ENCODE measurements around the gene SH3TC2.

DNA sequence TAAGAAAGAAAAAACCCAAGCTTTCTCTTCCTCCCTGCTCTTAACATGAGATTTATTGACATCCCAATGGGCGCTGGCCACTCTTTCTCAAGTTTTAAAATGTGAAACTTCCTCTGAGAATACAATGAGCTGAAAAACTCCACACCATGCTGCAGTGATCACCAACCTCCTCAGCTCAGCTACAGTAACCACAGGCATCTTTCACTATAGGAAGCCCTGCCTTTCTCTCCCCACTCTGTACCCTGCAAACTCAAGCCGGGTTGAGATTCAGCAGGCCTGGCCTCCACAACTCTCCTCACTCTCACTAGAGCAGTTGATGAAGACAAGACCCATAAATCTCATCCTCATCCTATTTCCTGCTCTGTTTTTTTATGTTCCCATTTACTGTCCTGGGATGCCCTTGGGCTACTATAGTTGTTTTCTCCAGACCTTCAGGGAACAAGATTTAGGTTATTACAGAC lies 48.3 kb downstream of the SH3TC2 start:
- TF ChIP-seq POLR2AphosphoS5 (IDR thresholded peaks at IDR 0.05; ENCODE audit: low read depth, low read length) = no peak
- TF ChIP-seq FOXP2 (optimal IDR thresholded peaks at IDR 0.05; ENCODE audit: borderline replicate concordance, extremely low read depth, extremely low read length, insufficient read depth) = no peak
- TF ChIP-seq, protein P1, sequence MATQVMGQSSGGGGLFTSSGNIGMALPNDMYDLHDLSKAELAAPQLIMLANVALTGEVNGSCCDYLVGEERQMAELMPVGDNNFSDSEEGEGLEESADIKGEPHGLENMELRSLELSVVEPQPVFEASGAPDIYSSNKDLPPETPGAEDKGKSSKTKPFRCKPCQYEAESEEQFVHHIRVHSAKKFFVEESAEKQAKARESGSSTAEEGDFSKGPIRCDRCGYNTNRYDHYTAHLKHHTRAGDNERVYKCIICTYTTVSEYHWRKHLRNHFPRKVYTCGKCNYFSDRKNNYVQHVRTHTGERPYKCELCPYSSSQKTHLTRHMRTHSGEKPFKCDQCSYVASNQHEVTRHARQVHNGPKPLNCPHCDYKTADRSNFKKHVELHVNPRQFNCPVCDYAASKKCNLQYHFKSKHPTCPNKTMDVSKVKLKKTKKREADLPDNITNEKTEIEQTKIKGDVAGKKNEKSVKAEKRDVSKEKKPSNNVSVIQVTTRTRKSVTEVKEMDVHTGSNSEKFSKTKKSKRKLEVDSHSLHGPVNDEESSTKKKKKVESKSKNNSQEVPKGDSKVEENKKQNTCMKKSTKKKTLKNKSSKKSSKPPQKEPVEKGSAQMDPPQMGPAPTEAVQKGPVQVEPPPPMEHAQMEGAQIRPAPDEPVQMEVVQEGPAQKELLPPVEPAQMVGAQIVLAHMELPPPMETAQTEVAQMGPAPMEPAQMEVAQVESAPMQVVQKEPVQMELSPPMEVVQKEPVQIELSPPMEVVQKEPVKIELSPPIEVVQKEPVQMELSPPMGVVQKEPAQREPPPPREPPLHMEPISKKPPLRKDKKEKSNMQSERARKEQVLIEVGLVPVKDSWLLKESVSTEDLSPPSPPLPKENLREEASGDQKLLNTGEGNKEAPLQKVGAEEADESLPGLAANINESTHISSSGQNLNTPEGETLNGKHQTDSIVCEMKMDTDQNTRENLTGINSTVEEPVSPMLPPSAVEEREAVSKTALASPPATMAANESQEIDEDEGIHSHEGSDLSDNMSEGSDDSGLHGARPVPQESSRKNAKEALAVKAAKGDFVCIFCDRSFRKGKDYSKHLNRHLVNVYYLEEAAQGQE (IDR thresholded peaks at IDR 0.05; ENCODE audit: insufficient read depth in 1 of 2, low read depth in 2 of 2, low read length in 2 of 2) = no peak
- TF ChIP-seq SIN3A (IDR thresholded peaks at IDR 0.05; ENCODE audit: borderline replicate concordance, insufficient read depth, low read length) = no peak

All from PFSK-1 (cell line).